NB4 (cell line): ENCODE data around the gene TMCC1.

ENCODE experiments used
- CTCF ChIP-seq: IDR thresholded peaks from one replicate; pipeline ENCODE4 v1.5.1; 2012; ENCODE audit warnings: low read depth, low read length
- MYC ChIP-seq: IDR thresholded peaks from 2 replicates; pipeline ENCODE4 v1.6.1; 2011; ENCODE audit warnings: low read depth, low read length
- POLR2A ChIP-seq: IDR thresholded peaks from 2 replicates; pipeline ENCODE4 v1.6.1; 2011; ENCODE audit warnings: mild to moderate bottlenecking; ENCODE audit not compliant: insufficient read length; ENCODE audit errors: extremely low read depth

- no peak for TF ChIP-seq CTCF
- no peak for TF ChIP-seq POLR2A
- no peak for TF ChIP-seq MYC
Measured at GRCh38 chr3:129809297-129809696, 84.2 kb downstream of the TMCC1 start.
